MV-4-11 (cell line): ENCODE results near the gene IGF2BP2.
"Not testable (repeated sequence)": the region's sequence is repeated elsewhere in the genome, so short reads cannot be mapped to it uniquely, and the experiment has no call there.

Source experiments
- DNase-seq: peaks from one replicate; lab custom pipeline; 2025; lab: John Stamatoyannopoulos, UW

Gene IGF2BP2

DNA sequence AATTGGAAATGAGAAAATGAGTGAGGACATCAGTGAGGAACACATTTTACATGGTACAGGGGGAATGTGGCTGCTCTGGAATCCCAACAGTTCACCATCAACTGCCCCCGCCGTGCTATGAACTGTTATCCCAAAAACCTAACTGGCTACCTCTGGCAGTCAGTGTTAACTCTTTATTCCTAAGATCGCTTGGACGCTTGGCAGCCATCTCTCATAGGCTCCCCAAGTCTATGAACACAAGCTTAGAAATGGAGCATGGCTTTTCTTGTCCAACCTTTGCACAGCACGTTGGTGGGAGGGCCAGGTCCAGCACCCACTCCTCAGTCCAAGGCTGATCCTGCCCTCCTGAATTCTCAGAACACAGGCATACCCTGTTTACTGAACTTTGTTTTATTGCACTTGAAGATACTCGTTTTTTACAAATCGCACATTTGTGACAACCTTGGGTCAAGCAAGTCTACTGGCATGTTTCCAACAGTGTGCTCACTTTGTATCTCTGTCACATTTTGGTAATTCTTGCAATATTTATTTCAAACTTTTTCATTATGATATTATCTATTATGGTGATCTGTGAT lies 185.1 kb downstream of the IGF2BP2 start:
- DNase-seq = no peak

- not testable (repeated sequence) for DNase-seq
Measured at GRCh38 chr3:185638651-185639050, 186.2 kb downstream of the IGF2BP2 start.

GRCh38 chr3:185637388-185637787 lies 187.5 kb downstream of the IGF2BP2 start:
- peak; percentile 26 for DNase-seq

DNA sequence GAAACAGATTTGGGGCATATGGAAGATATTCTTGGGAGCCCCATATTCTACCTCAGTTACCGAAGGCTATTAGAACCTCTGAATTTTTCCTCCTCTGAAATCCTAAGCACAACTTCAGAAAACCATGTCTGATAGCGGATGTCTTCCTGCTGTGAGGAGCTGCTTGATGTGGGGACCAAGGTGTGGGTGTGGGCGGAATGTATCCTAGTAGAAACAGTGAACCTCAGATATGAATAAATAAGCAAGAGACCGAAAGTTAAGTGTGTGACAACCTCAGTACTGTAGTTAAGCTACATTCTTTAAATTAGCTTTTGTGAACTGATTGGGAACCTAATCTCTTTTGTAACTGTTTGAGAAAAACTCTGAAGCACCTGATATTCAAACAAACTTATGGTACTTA lies 191.8 kb downstream of the IGF2BP2 start:
- DNase-seq = no peak

DNA sequence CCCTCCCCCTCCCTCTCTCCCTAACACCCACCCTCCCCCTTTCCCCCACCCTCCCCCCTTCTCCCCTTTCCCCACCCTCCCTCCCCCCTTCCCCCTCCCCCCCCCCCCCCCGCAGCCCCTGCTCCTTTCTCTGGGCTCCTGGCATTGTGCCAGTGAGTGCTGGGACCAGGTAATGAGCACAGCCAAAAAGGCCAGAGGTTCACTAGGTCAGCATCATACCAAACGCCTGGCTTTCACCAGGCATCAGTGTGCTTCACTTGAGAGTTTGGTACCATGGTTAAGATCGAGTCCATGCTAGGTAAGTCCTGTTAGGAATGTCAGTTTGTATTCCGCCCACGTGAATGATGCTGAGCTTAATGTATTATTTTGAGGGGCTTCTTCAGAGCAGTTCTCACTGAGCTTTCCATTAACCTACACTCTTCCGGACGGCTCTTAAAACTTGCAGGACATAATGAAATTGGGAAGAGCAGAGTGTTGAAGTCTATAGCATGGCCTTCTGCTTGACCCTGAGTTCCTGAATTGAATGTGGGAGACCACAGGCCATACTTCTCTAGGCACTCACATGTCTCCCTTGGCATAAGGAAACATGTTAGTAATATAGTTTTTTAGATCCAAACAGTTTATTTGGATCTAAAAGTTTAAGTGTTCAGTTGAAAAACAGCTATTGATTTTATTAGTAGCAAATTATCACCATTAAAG lies 193.2 kb downstream of the IGF2BP2 start:
- DNase-seq = peak; percentile 23

DNA sequence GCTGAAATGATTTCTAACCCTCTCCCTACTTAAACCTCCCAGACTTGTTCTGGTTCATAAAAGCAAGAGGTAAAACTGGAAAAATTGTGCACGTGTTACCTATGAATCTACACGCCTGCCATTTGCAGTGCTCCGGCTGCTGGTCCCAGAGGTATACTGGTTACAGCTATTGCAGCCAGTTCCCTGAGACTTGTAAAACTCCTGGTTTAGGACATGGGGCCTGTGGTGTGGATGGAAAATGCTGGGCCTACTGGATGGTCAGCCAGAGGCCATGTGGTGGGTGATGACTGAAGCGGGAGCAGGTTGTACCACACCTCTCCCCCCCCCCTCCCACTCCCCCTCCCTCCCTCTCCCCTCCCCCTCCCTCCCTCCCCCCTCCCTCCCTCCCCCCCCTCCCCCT lies 193.7 kb downstream of the IGF2BP2 start:
- DNase-seq = no peak

GRCh38 chr3:185630182-185630622 lies 194.6 kb downstream of the IGF2BP2 start:
- no peak for DNase-seq

DNA sequence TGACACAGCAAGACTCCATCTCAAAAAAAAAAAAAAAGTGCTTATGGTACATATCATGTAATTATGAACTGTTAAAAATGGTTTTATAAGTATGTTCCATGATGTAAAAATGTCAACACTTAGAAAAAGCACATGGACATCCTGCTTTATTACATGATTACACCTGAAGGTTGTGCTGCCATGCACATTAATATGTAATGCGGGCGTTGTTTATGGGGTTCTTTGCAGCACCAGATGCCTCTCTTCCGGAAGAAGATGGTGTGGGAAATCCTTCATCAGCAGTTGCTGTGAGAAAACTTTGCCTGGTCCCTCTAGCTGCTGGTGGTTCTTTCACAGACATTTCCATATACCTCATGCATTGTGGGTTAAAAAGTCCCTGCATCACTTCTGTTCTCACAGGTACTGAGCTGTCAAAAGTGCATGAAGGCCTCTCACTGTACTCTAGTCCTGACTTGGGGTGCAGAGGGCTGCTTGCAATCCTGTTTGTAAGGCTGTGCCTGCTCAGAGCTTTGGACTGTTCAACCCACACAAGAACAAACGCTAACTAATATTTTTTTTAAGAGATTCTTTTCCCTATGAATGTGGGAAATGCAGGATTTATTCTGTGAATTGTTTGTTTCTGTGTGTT lies 195.2 kb downstream of the IGF2BP2 start:
- no peak for DNase-seq

DNA sequence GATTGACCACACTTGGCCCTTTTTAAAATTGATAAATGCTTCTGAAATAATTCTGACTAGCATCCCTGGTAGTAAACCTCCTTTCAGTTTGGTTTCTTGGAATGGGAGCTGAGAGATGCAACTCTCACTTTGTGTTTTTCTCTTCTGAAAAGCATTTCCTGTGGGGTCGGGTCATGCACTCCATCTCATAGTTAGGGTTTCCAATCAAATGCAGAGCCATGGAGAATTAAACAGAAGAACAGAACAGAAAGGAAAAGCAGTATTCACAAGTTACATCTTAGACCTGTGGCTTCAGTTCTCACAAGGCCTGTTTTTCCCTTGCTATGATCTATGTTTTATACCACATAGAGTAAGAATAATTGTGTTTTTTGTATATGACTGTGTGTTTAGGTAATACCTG lies 199.1 kb downstream of the IGF2BP2 start:
- no peak for DNase-seq

- DNase-seq = no peak
Measured at GRCh38 chr3:185623939-185624665, 200.7 kb downstream of the IGF2BP2 start.

GRCh38 chr3:185613016-185613415 lies 211.8 kb downstream of the IGF2BP2 start:
- DNase-seq = peak; percentile 44

GRCh38 chr3:185606196-185606595 lies 218.6 kb downstream of the IGF2BP2 start:
- DNase-seq = no peak

GRCh38 chr3:185605566-185605965 lies 219.3 kb downstream of the IGF2BP2 start:
- no peak for DNase-seq

GRCh38 chr3:185595526-185595925 lies 229.3 kb downstream of the IGF2BP2 start:
- peak; percentile 92 for DNase-seq

GRCh38 chr3:185594073-185594472 lies 230.8 kb downstream of the IGF2BP2 start:
- peak; percentile 65 for DNase-seq
